Activated CD4-positive, alpha-beta T cell treated with anti-CD3 and anti-CD28 coated beads, Interleukin-2, amount 50 U/mL, for 16 hours (primary cell): ENCODE data around the gene ZBP1.
A peak's percentile ranks its signal among the peaks of the same experiment; 100 is the strongest.

ENCODE experiments used
- DNase-seq: peaks from one replicate; pipeline ENCODE4 v3.0.0-alpha.2; 2020

ZBP1 gene

GRCh38 chr20:57583289-57584257, 36.7 kb downstream of the ZBP1 start:
- DNase-seq, result no peak

- DNase-seq, result no peak
These were observed 37.6 kb downstream of the ZBP1 start for GRCh38 chr20:57582432-57583288.

DNA sequence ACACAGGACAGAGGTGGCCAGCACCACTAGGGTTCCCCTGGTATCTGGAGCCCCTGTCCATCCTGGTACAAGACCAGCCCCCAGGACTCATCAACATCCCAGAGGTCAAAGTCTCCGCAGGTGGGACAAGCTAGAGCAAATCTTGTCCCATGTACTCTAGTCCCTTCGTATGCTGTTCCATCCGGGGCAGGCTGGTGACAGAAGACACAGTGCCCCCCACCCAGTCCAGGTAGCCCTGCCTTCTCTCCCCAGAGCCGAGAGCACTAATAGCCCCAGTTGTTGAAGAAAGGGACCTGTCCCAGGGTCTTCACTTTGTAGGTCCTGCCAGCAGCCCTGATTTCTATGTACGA, 38.2 kb downstream of the ZBP1 start:
- DNase-seq, result no peak

DNA sequence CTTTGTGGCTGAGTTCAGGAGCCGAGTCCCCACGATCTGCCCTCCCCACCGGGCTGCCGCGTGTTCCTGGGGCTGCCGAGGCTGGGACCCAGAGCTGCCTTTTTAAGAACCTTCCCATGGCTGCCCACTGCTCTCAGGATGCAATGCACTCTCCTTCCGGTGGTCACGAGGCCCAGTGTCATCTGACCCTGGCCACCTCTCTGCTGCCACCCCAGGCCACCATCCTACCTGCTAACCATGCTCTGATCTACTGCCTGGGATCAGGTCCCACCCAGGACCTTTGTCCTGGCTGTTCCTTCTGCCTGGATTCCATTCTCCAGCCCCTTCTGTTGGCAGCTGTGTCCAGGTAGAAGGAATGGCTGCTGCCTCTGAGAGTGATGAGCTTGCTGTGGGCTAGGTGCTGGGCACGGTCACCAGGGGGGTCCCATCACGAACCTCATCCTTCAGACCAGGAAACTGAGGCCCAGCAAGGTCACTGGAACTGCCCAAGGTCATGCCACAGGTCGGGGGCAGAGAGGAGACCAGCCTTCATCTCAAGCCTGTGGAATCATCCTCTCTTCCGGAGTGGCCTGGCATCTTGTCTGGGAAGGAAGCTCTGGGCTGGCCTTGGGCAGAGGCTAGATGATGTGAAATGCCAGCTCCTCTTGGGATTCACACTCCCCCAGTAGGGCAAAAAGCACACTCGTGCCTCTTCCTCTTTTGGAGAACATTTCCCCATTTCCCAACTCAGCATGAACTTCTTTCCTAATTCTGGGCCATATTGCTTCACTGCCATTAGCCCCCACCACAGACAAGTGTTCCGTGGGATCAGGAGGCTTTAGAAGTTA, 38.8 kb downstream of the ZBP1 start:
- no peak for DNase-seq

GRCh38 chr20:57580478-57581201, 39.6 kb downstream of the ZBP1 start:
- no peak for DNase-seq

GRCh38 chr20:57579898-57580447, 40.3 kb downstream of the ZBP1 start:
- DNase-seq, result no peak

DNA sequence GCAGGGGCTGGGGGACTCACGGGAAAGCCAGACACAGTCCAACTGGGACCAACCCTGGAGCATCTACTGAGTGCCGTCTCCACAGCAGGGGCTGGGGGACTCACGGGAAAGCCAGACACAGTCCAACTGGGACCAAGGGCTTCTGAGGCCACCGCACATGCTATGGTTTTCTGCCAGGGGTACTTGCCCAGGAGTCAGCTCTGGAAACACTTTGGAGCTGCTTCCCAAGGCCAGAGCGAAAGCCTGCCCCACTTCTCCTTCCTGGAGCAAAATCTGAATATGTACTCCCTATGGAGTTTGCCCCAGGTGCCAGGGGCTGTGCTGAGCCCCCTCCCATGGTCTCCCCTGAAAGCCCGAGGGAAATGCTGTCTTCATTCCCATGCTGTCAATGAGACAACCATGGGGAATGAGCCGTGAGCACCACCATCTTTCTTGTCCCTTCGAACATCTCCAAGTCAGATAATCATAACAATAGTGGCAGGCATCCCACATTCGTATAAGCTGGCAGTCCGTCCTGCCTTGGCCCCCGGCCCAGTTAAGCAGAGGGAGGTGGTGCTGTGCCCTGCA, 40.8 kb downstream of the ZBP1 start:
- DNase-seq, result no peak

DNA sequence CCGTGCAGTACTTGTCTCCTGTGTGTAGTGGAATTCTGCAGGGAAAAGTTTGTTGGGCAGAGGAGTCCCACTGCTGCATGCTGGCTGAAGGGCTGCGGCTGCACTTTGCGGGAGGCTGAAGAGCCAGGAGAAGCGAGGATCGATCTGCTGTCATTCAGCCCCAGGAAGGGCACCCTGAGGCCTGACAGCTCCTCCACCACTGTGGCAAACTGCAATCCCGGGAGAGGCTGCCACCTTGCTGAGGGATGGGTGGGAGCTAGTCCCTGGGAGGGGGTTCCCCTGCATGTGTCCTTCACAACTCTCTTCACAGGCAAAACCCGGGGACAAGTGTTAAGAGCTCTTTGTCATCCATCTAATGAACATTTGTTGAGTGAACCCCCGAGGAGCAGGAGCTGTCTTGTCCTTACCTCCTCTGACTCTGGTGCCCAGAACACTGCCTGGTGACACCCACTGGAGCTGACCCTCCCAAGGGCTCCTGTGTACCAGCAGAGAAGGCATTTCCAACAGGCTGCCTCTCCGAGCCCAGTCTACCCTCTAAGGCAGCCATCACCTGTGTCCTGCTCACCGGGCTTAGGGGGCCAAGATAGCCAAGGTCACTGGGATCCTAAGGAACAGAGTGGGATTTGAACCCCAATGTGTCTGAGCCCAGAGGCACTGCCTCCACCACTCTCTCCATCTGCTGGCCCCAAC, 41.6 kb downstream of the ZBP1 start:
- DNase-seq, result no peak

- DNase-seq, result no peak
These were observed 42.3 kb downstream of the ZBP1 start for GRCh38 chr20:57577679-57578475.

GRCh38 chr20:57576617-57577550, 43.3 kb downstream of the ZBP1 start:
- no peak for DNase-seq

DNA sequence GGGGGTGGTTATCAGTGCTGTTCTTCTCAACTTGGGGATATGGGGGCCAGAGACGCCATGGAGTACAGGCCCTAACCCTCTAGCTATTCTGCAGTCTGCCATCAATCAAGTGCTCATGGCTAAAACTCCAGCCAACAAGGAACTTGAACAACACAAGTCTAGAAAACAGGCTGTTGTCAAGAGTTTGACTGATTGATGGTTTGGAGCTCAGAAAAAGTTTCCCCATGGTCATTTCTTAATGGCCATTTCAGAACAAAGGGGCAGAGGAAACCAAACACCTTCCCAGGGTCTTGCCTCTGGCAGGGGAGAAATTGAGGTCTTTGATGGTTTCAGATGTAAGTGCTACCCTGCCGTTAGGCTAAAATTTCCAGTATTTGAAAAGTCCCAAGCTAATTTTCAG, 44.2 kb downstream of the ZBP1 start:
- no peak for DNase-seq

DNA sequence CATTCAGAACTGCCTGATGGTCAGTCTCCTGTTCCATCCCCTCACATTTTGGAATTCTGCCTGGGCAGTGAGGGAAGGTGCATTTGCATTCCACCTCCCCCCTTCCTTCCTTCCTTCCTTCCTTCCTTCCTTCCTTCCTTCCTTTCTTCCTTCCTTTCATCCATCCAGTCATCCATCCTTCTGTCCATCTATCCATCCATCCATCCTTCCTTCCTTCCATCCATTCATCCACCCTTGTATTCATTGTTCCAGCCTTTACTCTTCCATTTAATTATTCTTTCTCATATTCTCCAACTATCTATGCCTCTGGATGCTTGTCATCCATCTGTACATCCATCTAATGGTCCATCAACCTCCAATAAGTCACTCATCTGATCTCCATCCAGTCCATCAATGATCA, 45.3 kb downstream of the ZBP1 start:
- no peak for DNase-seq

DNA sequence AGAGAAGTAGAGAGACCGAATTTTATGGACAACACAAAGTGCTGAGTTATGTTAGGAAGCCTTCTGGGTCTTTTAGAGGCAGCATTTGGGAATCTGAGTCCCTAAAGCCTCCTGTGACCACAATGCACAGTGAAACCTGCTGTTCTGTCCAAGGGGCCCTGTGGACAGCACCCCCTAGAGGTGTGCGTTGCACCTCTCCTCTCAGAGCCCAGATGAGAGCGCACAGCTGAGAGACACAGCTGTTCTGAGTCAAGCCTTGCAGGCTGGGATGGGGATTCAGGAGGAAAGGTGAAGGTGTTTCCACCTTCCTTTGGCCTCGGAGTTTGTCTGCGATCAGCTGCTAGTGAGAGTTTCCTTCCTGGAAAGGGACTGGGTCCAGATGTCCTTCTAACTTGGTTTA, 46.3 kb downstream of the ZBP1 start:
- peak; percentile 3 for DNase-seq

- DNase-seq, result no peak
These were observed 47.0 kb downstream of the ZBP1 start for GRCh38 chr20:57573242-57573641.

DNA sequence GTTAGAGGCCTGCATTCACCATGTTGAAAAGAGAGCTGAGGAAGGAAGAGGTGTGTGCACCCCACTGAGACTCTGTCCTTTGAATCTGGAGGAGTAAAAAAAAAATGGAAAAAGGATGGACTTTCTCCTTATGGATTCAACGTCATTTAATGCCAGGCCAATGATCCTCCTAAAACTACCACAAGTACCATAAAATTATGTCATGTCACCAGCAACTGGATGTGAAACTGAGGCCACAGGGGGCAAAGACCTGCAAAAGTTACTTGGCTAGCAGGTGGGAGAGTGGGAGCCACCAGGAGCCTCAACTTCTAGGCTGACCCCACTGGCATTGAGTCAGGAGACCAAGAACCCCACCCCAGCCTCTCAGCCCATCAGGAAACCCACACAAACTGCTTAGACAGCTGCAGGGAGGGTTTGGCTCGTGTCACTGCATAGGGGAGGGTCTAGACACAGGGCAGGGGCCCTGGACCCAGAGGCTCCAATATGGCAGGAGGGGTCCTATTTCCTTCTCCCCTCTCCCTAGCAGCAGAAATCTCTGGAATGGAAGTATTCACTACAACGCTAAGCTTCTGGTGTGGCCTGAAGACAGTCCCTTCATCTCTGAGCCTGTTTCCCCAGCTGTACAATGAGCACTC, 48.3 kb downstream of the ZBP1 start:
- DNase-seq, result no peak

DNA sequence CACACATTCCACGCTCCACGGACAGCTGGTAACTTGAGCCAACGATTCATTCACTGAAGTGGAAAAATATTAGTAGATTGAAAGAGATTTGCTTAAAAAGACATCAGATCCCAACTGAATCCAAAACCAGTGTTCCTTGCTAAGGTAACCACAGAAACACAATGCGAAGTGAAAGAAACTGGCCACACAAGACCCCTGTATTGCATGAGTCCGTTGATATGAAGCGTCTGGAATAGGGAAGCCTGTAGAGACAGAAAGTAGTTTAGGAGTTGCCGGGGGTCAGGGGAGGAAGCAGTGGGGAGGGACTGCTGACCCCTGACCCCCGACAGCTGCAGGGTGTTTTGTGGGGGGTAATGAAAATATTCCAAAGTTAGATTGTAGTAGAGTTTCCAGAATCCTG, 49.3 kb downstream of the ZBP1 start:
- no peak for DNase-seq

GRCh38 chr20:57570145-57570850, 49.9 kb downstream of the ZBP1 start:
- no peak for DNase-seq

GRCh38 chr20:57568960-57569359, 51.3 kb downstream of the ZBP1 start:
- DNase-seq, result no peak
